Ishikawa (cell line): Measurements from ENCODE around the gene RHOBTB3.
A peak's percentile ranks its signal among the peaks of the same experiment; 100 is the strongest.

Experiments
- CEBPB ChIP-seq: IDR thresholded peaks from 2 replicates; pipeline ENCODE4 v1.6.1; 2012
- CREB1 ChIP-seq: IDR thresholded peaks from 2 replicates; pipeline ENCODE4 v1.6.1; 2012; ENCODE audit warnings: low read depth
- EGR1 ChIP-seq: IDR thresholded peaks from 2 replicates; pipeline ENCODE4 v1.6.1; 2012
- EP300 ChIP-seq: IDR thresholded peaks from 2 replicates; pipeline ENCODE4 v1.6.1; 2012; ENCODE audit warnings: borderline replicate concordance
- FOXM1 ChIP-seq: IDR thresholded peaks from 2 replicates; pipeline ENCODE4 v1.6.1; 2012; ENCODE audit warnings: low read depth, borderline replicate concordance
- MAX ChIP-seq: IDR thresholded peaks from 2 replicates; pipeline ENCODE4 v1.6.1; 2012
- NFIC ChIP-seq: IDR thresholded peaks from 2 replicates; pipeline ENCODE4 v1.6.1; 2012
- RAD21 ChIP-seq: IDR thresholded peaks from 2 replicates; pipeline ENCODE4 v1.6.1; 2012; ENCODE audit warnings: low read depth
- REST ChIP-seq: IDR thresholded peaks from 2 replicates; pipeline ENCODE4 v1.6.1; 2012; ENCODE audit warnings: low read depth, mild to moderate bottlenecking
- TAF1 ChIP-seq: IDR thresholded peaks from 2 replicates; pipeline ENCODE4 v1.6.1; 2012; ENCODE audit warnings: low read depth, mild to moderate bottlenecking
- TCF12 ChIP-seq: IDR thresholded peaks from 2 replicates; pipeline ENCODE4 v1.6.1; 2012; ENCODE audit warnings: low read depth
- TEAD4 ChIP-seq: IDR thresholded peaks from 2 replicates; pipeline ENCODE4 v1.6.1; 2012
- USF1 ChIP-seq: IDR thresholded peaks from 2 replicates; pipeline ENCODE4 v1.6.1; 2012
- YY1 ChIP-seq: IDR thresholded peaks from 2 replicates; pipeline ENCODE4 v1.6.1; 2012; ENCODE audit warnings: low read depth
- ZBTB7A ChIP-seq: IDR thresholded peaks from 2 replicates; pipeline ENCODE4 v1.6.1; 2012; ENCODE audit warnings: low read depth

Gene RHOBTB3

GRCh38 chr5:95798048-95798447 is 66.9 kb downstream of the RHOBTB3 start:
- TF ChIP-seq NFIC (no peak), CEBPB (peak; percentile 42; the same call in 1 of the 2 replicates), FOXM1 (no peak)

- no peak for TF ChIP-seq ZBTB7A
- TF ChIP-seq CEBPB = no peak
- no peak for TF ChIP-seq RAD21
Observed at GRCh38 chr5:95798545-95798944, 67.4 kb downstream of the RHOBTB3 start.

- no peak for TF ChIP-seq EP300
- no peak for TF ChIP-seq FOXM1
- no peak for TF ChIP-seq ZBTB7A
- TF ChIP-seq CREB1 = no peak
- no peak for TF ChIP-seq TEAD4
- no peak for TF ChIP-seq RAD21
- no peak for TF ChIP-seq CEBPB
- no peak for TF ChIP-seq USF1
- no peak for TF ChIP-seq REST
- no peak for TF ChIP-seq YY1
- TF ChIP-seq TAF1 = no peak
- no peak for TF ChIP-seq EGR1
Observed at GRCh38 chr5:95799191-95799835, 68.2 kb downstream of the RHOBTB3 start.

- no peak for TF ChIP-seq MAX
- no peak for TF ChIP-seq CEBPB
- no peak for TF ChIP-seq TEAD4
- no peak for TF ChIP-seq EP300
- no peak for TF ChIP-seq ZBTB7A
- TF ChIP-seq NFIC = no peak
- TF ChIP-seq TAF1 = no peak
Observed at GRCh38 chr5:95800553-95800952, 69.4 kb downstream of the RHOBTB3 start.

- TF ChIP-seq NFIC = no peak
- no peak for TF ChIP-seq TAF1
- no peak for TF ChIP-seq REST
- TF ChIP-seq FOXM1 = no peak
- no peak for TF ChIP-seq TEAD4
- no peak for TF ChIP-seq USF1
- no peak for TF ChIP-seq ZBTB7A
- no peak for TF ChIP-seq TCF12
- TF ChIP-seq YY1 = no peak
- no peak for TF ChIP-seq EP300
- TF ChIP-seq CEBPB = no peak
- TF ChIP-seq EGR1 = no peak
- no peak for TF ChIP-seq CREB1
- TF ChIP-seq MAX = no peak
- TF ChIP-seq RAD21 = no peak
Observed at GRCh38 chr5:95801532-95801931, 70.4 kb downstream of the RHOBTB3 start.

- TF ChIP-seq USF1 (no peak), CEBPB (no peak), CREB1 (no peak), YY1 (no peak), TAF1 (no peak), EP300 (no peak), RAD21 (no peak), TEAD4 (no peak), MAX (no peak), REST (no peak), TCF12 (no peak), NFIC (no peak)
Observed at GRCh38 chr5:95801961-95802360, 70.8 kb downstream of the RHOBTB3 start.
